Mesenteric fat pad (tissue), 1 donor: ENCODE measurements around the gene MEPCE. TPM values are rescaled to one million over a fixed set of nuclear protein-coding genes. Genes with fewer than 3 reads are reported as not detected.
"Not testable (repeated sequence)": the region's sequence is repeated elsewhere in the genome, so short reads cannot be mapped to it uniquely, and the experiment has no call there.

Source experiments
- DNase-seq: peaks from one replicate; pipeline ENCODE4 v3.0.0-alpha.2; 2020; ENCODE audit warnings: low spot score
- long read RNA-seq: library from polyadenylated mRNA; unstranded; transcript quantifications from one replicate; pipeline ENCODE4 v2.0.0, GENCODE V29; 2020
- total RNA-seq: library from RNA; stranded (reverse); fragmentation: NEBNext Ultra II Directional; extraction: Animal tissue kit (Norgen Biotek cat#: 25700); gene quantifications from one replicate; pipeline ENCODE4 v1.2.1, GENCODE V29; 2021
- donor health status: DM: yes; HTN: yes; CAD: no.

Gene MEPCE, protein sequence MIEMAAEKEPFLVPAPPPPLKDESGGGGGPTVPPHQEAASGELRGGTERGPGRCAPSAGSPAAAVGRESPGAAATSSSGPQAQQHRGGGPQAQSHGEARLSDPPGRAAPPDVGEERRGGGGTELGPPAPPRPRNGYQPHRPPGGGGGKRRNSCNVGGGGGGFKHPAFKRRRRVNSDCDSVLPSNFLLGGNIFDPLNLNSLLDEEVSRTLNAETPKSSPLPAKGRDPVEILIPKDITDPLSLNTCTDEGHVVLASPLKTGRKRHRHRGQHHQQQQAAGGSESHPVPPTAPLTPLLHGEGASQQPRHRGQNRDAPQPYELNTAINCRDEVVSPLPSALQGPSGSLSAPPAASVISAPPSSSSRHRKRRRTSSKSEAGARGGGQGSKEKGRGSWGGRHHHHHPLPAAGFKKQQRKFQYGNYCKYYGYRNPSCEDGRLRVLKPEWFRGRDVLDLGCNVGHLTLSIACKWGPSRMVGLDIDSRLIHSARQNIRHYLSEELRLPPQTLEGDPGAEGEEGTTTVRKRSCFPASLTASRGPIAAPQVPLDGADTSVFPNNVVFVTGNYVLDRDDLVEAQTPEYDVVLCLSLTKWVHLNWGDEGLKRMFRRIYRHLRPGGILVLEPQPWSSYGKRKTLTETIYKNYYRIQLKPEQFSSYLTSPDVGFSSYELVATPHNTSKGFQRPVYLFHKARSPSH
- total RNA-seq: 25.9 TPM
- long read RNA-seq, transcript MEPCE-201 (4 exons, 3,030 nt): major isoform, 25 of 30 reads
- long read RNA-seq, partial matches to known transcripts: 0 of 30 reads
- long read RNA-seq, other reads (novel, unspliced or antisense): 4 of 30 reads

DNA sequence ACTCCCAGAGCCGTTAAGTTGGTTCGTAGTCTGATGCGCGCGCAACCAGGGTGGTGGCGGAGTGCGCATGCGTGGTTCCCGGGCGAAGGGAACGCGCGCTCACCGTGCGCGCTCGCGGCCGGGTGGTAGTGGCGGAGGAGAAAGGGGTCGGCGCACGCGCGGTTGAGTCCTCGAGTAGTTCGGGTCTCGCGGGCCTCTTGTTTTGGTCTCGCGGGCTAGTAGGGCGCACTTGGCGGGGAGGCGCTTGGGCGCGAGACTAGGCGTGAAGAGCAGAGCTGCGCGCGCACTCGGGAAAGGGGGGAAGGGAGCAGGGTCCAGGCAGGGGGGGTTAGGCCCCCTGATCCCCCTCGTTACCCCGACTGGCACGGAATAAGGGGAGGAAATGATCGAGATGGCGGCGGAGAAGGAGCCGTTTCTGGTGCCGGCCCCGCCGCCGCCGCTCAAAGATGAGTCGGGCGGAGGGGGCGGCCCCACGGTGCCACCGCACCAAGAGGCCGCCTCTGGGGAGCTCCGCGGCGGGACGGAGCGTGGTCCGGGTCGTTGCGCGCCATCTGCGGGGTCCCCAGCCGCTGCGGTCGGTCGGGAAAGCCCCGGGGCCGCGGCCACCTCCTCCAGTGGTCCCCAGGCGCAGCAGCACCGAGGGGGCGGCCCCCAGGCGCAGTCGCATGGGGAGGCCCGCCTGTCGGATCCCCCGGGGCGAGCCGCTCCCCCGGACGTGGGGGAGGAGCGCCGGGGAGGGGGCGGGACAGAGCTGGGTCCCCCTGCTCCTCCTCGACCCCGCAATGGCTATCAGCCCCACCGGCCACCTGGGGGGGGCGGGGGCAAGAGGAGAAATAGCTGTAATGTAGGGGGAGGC, at the start of gene MEPCE:
Gene MEPCE (plus strand): TSS at position 195 of the 856 bp plus-strand sequence. CDS start 188 bp downstream, at position 383.
- peak; percentile 99 for DNase-seq

DNA sequence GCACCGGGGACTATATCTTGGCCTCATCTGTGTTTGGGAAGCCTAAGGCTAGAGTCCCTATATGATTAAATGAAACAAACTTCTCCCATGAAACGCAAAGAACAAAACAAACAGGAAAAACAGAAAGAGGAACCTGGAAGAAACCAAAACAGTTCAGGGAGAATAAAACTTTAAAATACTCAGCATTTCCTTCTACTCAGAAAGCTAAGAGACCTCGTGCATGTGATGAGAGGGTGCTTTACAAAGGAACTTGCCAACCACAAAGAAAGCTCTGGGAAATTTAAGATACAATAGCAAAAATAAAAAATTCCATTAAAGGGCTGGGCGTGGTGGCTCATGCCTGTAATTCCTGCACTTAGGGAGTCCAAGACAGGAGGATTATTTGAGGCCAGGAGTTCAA, 49.4 kb upstream of the MEPCE start:
- DNase-seq: no peak

DNA sequence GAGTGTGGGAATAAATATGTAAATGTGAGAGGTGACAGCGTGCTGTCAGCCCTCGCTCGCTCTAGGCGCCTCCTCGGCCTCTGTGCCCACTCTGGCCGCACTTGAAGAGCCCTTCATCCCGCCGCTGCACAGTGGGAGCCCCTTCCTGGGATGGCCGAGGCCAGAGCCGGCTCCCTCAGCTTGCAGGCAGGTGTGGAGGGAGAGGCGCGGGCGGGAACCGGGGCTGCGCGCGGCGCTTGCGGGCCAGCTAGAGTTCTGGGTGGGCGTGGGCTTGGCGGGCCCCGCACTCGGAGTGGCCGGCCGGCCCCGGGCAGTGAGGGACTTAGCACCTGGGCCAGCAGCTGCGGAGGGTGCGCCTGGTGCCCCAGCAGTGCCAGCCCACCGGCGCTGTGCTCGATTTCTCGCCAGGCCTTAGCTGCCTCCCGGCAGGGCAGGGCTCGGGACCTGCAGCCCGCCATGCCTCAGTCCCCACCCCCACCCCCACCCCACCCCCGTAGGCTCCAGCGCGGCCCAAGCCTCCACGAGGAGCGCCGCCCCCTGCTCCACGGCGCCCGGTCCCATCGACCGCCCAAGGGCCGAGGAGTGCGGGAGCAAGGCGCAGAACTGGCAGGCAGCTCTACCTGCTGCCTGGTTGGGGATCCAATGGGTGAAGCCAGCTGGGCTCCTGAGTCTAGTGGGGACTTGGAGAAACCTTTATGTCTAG, 47.9 kb upstream of the MEPCE start:
- peak; percentile 79 for DNase-seq

DNA sequence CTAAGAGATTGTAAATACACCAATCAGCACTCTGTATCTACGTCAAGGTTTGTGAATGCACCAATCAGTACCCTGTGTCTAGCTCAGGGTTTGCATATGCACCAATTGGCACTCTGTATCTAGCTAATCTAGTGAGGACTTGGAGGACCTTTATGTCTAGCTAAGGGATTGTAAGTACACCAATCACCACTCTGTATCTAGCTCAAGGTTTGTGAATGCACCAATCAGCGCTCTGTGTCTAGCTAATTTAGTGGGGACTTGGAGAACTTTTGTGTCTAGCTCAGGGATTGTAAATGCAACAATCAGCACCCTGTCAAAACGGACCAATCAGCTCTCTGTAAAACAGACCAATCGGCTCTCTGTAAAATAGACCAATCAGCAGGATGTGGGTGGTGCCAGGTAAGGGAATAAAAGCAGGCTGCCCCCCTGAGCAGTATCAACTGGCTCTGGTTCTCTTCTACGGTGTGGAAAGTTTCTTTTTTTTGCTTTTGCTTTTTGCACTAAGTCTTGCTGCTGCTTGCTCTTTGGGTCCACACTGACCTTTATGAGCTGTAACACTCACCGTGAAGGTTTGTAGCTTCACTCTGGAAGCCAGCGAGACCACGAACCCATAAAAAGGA, 47.3 kb upstream of the MEPCE start:
- not testable (repeated sequence) for DNase-seq

DNA sequence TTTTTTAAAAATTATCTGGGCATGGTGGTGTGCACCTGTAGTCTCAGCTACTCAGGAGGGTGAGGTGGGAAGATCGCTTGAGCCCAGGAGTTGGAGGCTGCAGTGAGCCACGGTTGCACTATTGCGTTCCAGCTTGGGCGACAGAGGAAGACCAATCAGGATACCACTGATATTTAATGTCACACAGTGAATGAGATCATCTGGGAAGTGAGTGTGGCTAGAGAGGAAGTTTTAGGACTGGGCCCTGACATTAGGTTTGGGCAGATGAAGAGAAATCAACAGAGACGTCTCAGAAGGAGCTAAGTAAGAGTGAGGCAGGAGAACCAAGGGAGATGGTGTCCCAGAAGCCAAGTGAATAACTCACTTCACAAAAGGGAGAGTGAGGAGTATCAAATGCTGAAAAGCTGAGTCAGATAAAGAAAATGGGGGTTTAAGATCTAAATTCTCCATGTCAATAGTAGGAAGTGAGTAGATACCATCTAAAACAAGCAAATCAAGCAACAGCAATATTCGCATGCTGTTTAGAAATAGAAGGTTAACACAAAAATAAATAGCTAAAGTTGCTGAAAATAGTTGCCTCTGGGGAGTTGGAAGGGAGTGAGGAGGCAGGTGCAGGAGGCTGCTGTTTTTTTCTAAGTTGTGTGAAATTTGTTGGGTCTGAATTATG, 44.9 kb upstream of the MEPCE start:
- DNase-seq: no peak

DNA sequence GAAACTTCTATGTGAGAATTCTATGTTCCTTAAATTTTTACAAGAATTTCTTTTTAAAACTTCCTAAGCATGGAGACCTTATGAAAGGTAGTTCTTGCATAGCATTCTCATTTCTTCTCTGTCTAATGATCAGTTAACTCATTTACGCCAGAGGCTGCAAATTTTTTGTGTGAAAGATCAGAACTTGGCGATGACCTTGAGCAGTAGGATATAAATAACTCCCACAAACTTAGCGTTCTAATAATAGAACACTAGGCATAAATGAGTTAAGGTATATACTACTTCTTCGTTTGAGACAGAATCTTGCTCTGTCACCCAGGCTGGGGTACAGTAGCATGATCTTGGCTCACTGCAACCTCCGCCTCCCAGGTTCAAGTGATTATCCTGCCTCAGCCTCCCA, 42.7 kb upstream of the MEPCE start:
- DNase-seq: no peak

DNA sequence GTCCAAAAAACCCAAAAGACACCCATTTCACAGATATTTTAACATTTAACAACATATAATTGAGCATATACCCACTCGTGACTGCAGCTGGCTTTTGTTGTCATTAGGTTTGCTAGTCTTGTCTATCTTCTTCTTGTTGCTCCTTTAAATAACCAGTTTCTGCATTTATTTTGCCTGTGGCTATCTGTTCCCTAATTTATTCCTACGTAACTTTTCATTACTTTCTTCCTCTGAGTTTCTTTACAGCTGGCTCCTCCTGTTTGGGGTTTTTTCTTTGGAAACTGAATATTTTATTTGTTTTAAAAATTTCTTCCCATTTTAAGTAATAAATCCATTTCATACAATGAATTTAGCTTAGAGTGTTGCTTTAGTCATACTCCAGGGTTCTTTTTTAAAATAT, 41.9 kb upstream of the MEPCE start:
- DNase-seq: no peak

DNA sequence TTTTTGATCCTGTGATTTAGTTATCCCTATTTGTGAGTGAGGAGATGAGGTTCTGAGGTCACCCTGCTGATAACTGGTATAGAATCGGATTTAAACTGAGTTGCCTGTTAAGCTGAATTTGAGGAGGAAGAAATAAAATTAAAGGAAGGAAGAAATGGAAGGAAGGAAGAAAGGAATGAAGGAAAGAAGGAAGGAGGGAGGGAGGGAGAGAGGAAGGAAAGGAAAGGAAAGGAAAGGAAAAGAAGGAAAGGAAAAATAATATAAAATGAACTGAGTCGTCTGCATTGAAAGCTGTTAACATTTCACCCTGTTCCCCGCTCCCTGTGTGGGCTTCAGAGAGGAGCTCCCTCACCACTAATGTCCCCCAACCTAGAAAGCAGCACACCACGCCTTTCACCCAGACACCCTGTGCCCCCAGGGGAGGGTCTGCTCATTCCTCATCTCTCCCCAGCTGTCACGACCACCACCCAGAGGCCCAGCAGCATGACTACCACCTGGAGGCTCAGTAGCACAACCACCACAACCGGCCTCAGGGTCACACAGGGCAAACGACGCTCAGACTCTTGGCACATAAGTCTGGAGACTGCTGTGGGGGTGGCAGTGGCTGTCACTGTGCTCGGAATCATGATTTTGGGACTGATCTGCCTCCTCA, 40.1 kb upstream of the MEPCE start:
- DNase-seq: no peak

DNA sequence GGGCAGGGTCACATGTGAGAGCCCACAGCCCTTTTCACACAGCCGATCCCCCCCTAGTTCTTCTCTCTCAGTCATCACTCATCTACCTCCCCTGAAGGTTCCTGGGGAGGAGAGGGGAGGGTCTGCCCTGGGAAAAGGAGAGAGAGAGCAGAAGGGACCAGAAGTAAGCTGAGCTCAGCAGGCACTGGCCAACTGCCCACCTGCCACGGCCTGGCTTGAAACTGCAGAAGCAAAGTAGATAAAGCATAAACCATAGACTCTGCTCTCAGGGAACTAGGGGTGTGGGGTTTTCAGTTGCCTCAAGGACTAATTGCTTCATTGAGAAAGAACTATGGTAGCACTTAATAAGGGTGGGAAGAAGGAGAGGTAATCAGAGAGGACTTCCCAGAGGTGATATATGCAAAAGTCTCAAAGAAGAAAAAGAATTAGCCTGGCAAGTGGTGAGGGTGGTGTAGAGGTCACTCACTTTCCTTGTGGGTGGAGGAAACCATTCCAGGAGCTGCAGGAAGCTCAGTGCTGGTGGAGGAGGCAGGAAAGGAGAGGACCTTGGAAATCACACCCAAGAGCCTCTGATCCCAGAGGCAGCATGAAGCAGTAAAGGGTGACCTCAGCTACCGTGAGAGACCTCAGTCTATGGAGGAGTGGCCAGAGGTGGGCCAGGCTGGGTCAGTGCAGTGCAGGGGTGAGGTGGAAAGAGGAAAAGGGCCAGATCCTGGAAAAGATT, 39.2 kb upstream of the MEPCE start:
- DNase-seq: no peak

DNA sequence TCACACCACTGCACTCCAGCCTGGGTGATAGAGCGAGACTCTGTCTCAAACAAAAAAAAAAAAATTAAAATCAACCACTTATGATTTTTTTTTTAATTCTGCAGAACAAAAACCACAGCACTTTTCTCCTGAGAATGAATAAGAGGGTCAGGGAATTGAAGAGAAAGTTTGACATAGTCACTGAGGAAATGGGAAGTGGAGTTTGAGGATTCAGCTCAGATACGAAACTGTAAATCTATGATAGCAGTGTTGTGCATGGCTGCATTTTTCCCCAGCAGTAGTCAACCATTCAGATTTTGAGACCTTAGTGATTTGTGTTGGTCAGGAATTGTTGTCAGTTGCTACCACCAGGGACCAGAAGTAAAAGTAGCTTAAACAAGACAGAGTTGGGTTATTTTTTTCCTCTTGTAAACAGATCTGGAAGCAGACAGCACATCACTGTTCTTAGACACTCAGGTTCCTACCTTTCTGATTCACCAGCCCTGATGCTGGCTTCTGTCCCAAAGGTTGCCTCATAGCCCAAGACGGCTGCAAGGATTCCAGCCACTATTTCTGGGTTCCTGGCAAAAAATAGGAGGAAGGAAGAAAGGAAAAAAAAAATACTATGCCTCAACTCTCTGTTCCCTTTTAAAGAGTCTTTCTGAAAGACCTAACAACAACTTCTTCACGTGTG, 36.3 kb upstream of the MEPCE start:
- DNase-seq: no peak

DNA sequence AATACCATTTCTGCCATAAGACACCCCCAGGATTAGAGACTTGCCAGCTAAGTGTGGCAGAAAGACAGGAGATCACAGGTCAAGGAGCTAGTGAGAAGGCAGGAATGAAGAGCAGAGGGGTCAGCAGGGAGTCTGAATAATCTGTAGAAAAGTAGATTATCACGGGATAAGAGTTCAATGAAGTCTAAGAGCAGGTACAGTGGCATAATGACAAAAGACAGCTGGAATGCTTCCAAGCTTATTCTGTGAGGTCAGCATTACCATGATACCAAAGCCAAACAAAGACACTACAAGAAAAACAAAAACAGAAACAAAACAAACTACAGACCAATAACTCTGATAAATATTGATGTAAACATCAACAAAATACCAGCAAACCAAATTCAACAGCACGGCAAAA, 35.6 kb upstream of the MEPCE start:
- DNase-seq: no peak

DNA sequence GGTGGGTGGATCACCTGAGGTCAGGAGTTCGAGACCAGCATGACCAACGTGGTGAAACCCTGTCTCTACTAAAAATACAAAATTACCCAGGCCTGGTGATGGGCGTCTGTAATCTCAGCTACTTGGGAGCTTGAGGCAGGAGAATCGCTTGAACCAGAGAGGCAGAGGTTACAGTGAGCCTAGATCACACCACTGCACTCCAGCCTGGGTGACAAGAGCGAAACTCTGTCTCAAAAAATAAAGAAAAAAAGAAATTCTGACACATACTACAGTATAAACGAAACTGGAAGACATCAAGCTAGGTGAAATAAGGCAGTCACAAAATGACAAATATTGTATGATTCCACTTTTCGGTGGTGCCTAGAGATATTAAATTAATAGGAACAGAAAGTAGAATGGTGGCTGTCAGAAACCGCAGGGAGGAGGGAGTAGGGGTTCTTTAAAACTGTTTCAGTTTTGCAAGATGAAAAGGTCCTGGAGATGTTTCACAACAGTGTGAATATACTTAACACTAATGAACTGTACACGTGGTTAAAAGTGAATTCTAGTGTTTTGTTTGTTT, 33.1 kb upstream of the MEPCE start:
- DNase-seq: no peak

DNA sequence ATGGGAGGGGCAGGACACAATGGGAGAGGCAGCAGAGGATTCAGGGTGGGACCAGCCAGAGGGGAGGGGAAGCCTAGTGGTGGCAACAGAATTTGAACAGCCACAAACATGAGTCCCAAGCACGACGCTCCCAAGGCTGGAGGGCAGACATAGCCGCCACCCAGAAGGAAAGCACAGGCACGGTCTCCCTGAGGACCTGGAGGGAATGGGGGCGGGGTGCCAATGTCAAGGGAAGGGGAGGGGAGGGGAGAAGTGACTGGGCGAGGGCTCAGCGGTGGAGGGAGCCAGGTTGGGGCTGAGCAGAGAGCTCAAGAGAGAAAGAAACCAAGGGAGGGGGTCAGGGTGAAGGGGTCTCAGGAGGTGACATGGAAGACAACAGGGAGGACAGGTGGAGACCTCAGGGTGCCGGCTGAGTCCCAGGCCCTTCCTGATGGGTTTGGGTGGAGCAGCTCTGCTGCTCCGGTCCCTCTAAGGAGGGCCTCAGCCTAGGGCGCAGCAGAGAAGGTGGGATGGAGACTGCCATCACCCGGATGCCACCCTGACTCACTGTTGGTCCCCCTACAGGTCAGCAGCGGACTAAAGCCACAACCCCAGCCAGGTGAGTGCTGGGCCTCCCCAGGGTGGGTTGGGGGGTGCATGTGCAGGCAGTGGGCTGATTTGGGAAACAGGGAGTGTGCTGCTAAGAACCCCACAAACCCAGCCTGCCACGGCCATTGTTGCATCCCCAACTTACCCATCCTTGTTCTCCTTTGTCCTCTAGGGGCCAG, 32.1 kb upstream of the MEPCE start:
- no peak for DNase-seq

DNA sequence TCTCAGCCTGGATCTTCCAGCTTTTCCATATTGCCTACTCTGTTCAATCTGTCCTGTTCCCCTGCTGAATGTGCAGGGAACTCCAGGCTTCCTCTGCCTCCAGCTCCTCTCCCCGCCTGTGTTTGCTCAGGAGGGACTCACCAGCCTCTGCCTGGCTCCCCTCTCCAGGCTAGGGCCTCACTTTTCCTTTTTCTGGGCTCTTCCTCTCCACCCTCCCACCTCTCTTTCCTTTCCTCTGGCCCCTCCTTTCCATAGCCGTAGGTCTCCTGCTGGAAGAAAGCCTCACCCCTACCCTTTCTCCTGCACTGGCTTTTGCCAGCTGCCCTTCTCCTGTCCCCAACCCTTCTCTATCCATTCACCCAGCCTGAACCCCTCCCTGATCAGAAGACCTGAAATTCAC, 31.4 kb upstream of the MEPCE start:
- DNase-seq: no peak

DNA sequence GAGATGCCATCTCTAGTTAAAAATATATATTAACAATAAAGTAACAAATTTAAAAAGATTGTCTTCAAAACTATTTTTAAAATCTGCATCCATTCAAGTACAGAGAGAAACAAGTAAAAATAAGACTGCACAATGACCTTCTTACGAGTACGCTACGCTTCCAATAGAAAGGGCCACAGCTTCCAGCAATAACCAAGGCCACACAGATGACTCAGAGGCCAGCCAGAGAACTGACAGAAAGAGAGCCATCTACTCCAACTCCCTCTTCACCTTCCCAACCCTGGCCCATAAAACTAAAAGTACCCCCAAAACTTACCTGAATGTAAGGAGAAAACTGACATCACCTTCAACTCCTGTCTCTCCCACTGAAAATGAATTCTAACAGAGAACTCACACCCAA, 29.6 kb upstream of the MEPCE start:
- DNase-seq: no peak

DNA sequence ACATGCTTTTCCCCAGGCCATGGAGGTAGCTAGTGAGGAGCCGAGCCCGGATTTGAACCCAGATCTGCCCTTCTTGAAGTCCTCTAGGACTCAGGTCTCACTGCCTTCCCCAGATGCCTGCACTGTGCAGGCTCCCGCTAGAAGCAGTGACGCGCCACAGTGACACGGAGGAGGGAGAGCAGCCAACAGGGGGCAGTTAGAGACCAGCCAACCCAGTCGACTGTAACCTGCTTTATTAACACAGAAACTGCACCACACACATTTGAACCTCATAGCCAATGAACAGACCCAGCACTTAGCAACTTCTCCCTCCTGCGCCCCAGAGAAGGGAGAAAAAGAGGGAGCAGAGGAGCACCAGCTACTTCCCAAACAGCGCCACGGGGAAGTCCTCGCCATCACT, 29.0 kb upstream of the MEPCE start:
- DNase-seq: no peak

DNA sequence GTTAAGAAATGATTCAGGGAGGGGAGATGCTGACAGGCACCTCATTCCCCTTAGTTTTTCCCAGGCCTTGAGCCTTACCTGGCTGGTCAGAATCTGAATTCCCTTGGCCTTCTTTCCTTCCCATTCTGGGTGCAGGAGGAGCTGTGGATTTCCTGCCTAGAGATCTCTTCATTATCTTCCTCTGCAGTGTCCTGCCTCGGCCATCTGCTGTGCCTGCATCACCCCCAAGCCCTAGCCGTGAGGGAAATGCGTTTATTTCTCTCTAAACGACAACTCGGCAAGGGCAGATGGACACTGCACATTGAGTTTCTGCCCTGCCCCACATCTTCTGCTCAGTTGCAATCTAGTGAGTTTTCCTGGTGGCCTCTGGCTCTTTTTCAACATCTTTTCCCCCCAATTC, 27.8 kb upstream of the MEPCE start:
- no peak for DNase-seq
